ENCODE measurements around the gene CD180.
A peak's percentile ranks its signal among the peaks of the same experiment; 100 is the strongest.

CD180 gene

GRCh38 chr5:67243349-67243748 lies 46.8 kb upstream of the CD180 start:
- Histone ChIP-seq H3K27me3 (ENCODE audit: insufficient read depth, poor library complexity, severe bottlenecking) (no peaks in the 10 kb centered on the region), H3K27ac (ENCODE audit: poor library complexity, severe bottlenecking) (no peak overlapping the region), H3K4me3 (ENCODE audit: severe bottlenecking) (no peak overlapping the region), H3K9me3 (ENCODE audit: severe bottlenecking) (no peaks in the 10 kb centered on the region), H3K36me3 (ENCODE audit: low read depth) (no peaks in the 10 kb centered on the region), H3K4me1 (ENCODE audit: insufficient read depth, poor library complexity, severe bottlenecking) (peaks cover 38% of the 10 kb centered on the region)
- ATAC-seq (ENCODE audit: low read depth) = no peak
- TF ChIP-seq CTCF (IDR thresholded peaks at IDR 0.05; ENCODE audit: poor library complexity, severe bottlenecking) = no peak
- DNase-seq (ENCODE audit: low spot score) = no peak

- no peak for TF ChIP-seq CTCF (IDR thresholded peaks at IDR 0.05; ENCODE audit: poor library complexity, severe bottlenecking)
- no peaks in the 10 kb centered on the region for H3K27me3 ChIP-seq (ENCODE audit: insufficient read depth, poor library complexity, severe bottlenecking)
- DNase-seq (ENCODE audit: low spot score) (no peak), ATAC-seq (ENCODE audit: low read depth) (no peak)
- no peak overlapping the region for H3K4me3 ChIP-seq (ENCODE audit: severe bottlenecking)
- no peaks in the 10 kb centered on the region for H3K36me3 ChIP-seq (ENCODE audit: low read depth)
- no peak overlapping the region for H3K27ac ChIP-seq (ENCODE audit: poor library complexity, severe bottlenecking)
- no peaks in the 10 kb centered on the region for H3K9me3 ChIP-seq (ENCODE audit: severe bottlenecking)
- H3K4me1 ChIP-seq (ENCODE audit: insufficient read depth, poor library complexity, severe bottlenecking) = peaks cover 27% of the 10 kb centered on the region
Measured at GRCh38 chr5:67241326-67241725, 44.7 kb upstream of the CD180 start.

GRCh38 chr5:67240846-67241245 lies 44.2 kb upstream of the CD180 start:
- Histone ChIP-seq H3K9me3 (ENCODE audit: severe bottlenecking) (no peaks in the 10 kb centered on the region), H3K4me3 (ENCODE audit: severe bottlenecking) (no peak overlapping the region), H3K4me1 (ENCODE audit: insufficient read depth, poor library complexity, severe bottlenecking) (peaks cover 22% of the 10 kb centered on the region), H3K27ac (ENCODE audit: poor library complexity, severe bottlenecking) (no peak overlapping the region), H3K36me3 (ENCODE audit: low read depth) (no peaks in the 10 kb centered on the region), H3K27me3 (ENCODE audit: insufficient read depth, poor library complexity, severe bottlenecking) (no peaks in the 10 kb centered on the region)
- ATAC-seq (ENCODE audit: low read depth) (no peak), DNase-seq (ENCODE audit: low spot score) (no peak)
- TF ChIP-seq CTCF (IDR thresholded peaks at IDR 0.05; ENCODE audit: poor library complexity, severe bottlenecking) = no peak

- Histone ChIP-seq H3K27ac (ENCODE audit: poor library complexity, severe bottlenecking) (no peak overlapping the region), H3K9me3 (ENCODE audit: severe bottlenecking) (no peaks in the 10 kb centered on the region), H3K4me1 (ENCODE audit: insufficient read depth, poor library complexity, severe bottlenecking) (peaks cover 19% of the 10 kb centered on the region), H3K36me3 (ENCODE audit: low read depth) (no peaks in the 10 kb centered on the region), H3K4me3 (ENCODE audit: severe bottlenecking) (no peak overlapping the region), H3K27me3 (ENCODE audit: insufficient read depth, poor library complexity, severe bottlenecking) (no peaks in the 10 kb centered on the region)
- DNase-seq (ENCODE audit: low spot score) = no peak
- no peak for TF ChIP-seq CTCF (IDR thresholded peaks at IDR 0.05; ENCODE audit: poor library complexity, severe bottlenecking)
- no peak for ATAC-seq (ENCODE audit: low read depth)
Measured at GRCh38 chr5:67240065-67240464, 43.5 kb upstream of the CD180 start.

- Histone ChIP-seq H3K9me3 (ENCODE audit: severe bottlenecking) (no peaks in the 10 kb centered on the region), H3K27ac (ENCODE audit: poor library complexity, severe bottlenecking) (peak overlapping the region; percentile 52), H3K4me3 (ENCODE audit: severe bottlenecking) (no peak overlapping the region), H3K36me3 (ENCODE audit: low read depth) (no peaks in the 10 kb centered on the region), H3K27me3 (ENCODE audit: insufficient read depth, poor library complexity, severe bottlenecking) (no peaks in the 10 kb centered on the region), H3K4me1 (ENCODE audit: insufficient read depth, poor library complexity, severe bottlenecking) (peaks cover 29% of the 10 kb centered on the region)
- ATAC-seq (ENCODE audit: low read depth) = peak; percentile 82
- no peak for TF ChIP-seq CTCF (IDR thresholded peaks at IDR 0.05; ENCODE audit: poor library complexity, severe bottlenecking)
- DNase-seq (ENCODE audit: low spot score) = no peak
Measured at GRCh38 chr5:67238191-67238590, 41.6 kb upstream of the CD180 start.
